ENCODE results near the gene ZBTB42.

ZBTB42 gene

DNA sequence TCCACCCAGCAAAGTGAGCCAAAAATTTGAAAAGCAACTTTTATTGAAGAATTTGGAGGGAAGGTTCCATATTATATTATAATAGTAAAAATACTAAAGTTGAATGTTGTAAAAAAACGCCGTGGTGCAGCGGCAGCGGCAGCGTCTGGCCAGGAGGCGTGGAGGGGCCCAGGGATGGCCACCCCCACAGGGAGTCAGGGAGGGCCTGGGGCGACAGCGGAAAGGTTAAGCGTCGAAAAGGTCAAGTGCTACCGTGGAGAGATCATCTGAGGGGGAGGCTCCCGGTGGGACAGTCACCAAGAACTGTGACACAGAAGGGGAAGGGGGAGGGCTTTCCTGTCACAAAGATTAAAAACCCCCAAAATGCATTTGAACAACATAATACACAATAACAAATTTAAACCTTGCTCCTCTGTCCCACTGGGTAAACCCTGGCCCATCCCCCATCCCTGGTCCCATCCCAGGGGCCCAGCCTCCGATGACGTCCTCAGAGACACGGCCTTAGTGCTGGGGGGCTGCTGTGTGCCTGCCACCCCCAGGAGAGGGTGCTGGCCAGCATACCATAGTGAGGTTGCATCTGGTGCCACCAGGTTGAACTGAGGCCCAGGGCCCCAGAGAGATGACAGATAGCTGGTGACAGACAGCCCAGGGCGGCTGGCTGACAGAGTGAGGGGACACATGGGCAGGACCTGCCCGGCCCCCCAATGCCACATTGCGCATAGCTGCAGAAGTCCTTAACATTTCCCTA is 31.4 kb upstream of the ZBTB42 start:
- no peak for DNase-seq (ENCODE audit: low read depth)

DNA sequence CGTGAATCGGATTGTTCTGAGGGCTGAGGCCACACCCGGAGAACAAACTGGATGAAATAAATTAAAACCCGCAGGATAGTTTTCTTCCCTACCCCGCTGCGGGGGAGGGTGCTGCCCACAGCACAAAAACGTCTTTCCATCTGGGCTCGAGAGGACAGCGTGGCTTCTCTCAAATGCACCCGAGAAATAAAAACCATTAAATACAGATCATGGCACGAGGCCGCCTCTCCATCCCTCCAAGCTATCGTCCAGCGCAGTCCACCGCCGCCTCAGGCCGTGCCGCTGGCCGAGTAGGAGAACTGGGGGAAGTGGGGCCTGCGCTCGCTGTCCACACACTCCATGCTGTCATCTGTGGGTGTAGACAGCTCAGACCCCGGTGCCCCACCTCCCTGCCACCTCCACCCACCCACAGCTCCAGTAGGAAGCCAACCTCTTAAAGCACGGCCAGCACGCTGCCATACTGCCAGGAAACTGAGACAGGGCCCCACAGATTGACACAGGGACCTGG is 30.8 kb upstream of the ZBTB42 start:
- no peak for DNase-seq (ENCODE audit: low read depth)

DNA sequence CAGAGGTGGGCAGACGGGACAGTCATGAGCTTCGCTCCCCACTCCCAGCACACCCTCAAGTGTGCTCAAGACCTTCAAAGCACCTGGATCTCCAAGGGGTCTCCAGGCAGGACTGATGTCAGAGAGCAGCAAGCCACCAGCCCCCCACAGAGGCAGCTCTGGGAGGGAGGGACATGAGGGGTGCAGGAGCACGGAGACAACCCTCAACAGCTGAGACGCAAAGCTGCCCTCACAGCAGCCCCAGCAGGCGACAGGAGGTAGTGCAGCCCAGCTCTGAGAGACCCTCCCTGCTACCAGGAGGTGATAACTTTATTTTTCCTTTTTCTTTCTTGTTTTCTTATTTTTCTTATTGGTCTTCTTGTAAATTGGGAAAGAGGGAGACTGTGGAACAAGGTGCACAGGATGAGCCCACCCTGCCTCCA is 30.0 kb upstream of the ZBTB42 start:
- DNase-seq (ENCODE audit: low read depth), result no peak

DNA sequence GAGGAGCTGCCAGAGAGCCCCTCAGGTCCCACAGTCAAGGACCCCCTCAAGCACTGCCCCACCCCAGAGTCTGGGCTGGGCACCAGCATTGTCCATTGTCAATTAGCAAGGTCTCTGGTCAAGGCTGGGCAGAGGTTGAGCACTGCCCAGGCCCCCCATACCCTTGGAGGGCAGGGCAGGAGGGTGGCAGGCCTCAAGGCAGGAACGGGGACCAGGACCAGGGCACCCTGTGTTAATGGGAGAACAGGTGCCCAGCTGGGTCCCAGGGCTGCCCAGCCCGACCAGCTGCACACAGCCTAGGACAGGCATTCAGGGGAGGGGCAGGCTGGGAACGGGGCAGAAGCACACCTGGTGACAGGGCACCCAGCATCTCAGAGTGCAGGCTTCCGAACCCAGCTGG is 29.5 kb upstream of the ZBTB42 start:
- no peak for DNase-seq (ENCODE audit: low read depth)

DNA sequence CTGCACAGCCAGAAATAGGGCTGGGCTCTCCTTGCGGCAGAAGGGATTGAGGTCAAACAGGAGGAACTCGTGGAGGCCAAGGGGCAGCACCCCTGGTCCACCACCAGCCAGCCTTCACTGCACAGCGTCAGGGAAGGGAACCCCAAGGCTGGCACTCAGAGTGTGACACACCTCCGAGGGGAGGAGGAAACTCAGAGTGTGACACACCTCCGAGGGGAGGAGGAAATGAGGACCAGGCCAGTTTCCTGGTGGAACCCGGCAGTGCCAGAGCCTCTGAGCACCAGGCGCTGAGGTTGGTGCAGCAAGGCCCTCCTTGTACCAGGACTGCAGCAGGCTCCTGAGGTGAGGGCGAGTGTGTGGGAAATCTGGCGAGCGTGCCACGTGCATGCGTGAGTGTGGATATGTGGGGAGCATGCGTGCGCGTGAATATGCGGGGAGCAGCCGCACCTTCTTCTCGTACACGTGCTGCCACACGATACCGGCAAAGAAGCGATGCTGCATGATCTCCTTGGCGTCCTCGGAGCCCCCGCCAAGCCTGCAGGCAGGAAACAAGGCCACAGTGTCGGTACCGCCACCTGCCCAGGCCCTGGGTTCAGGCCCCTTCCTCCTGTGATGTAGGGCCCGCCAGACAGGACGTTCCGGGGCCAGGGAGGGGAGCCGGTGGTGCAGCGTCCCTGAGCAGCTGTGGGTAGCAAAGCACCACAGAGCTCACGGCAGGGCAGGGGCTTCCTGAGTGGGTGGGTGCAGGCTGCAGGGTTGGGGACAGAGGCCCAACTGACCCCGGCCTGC is 28.8 kb upstream of the ZBTB42 start:
- DNase-seq (ENCODE audit: low read depth), result no peak

DNA sequence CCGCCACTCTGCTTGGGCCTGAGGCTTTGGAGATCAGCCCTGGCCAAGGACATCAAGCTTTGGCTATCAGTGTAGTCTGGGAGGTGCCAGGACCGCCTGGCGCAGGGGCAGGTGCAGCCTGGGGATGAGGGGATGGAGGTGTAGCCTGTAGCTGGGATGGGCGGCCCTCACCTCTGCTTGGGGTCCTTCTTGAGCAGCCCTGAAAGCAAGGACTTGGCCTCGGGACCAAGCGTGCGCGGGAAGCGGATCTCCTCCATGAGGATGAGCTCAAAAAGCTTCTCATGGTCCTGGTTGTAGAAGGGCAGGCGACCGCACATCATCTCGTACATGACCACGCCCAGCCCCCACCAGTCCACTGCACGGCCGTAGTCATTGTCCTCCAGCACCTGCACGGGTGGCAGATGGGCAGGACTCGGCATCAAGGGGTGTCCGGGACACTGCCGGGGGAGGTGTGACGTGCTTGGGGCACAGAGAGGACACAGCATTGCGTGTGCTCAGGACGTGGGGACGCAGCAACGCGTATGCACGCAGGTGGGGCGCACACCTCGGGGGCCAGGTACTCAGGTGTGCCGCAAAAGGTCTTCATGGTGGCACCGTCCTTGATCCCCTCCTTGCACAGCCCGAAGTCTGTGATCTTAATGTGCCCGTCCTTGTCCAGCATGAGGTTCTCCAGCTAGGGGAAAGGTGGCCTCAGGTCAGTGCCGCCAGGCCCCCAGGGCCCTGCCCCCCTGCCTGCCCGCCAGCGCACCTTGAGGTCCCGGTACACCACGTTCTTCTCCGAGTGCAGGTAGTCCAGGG is 28.0 kb upstream of the ZBTB42 start:
- DNase-seq (ENCODE audit: low read depth), result no peak

DNA sequence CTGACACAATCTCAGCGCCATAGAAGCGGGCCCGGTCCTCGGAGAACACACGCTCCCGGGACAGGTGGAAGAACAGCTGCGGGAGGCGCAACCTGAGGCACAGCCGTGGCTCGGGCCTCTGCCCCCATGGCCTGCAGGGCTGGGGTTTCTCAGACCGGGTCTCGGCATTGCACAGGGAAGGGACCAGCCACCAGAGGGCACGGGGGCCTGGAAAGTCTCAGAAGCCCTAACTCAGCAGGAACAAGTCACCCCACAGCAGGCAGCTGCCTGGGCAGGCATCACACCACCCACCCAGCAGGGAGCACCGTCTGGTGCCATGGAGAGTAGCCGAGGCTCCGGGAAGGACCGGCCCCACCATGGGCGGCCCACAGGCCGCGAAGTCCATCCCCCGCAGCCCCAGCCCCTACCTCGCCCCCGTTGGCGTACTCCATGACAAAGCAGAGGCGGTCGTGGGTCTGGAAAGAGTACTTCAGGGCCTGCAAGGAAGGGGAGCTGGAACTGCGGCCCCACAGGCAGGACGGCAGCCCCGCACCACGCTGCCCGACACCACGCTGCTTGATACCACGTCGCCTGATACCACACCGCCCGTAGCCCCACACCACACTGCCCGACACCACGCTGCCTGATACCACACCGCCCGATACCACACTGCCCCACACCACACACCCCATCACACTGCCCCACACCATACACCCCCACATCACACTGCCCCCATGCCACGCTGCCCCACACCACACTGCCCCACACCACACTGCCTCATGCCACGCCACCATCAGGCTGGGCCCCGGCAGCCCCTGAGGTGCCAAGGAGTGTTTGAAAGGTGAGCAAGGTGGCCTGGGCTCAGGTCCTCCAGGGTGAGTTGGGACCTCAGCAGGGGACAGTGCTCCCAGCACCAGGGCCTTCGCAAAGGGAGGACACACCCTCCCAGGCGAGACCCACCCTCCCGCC is 27.1 kb upstream of the ZBTB42 start:
- DNase-seq (ENCODE audit: low read depth), result no peak

DNA sequence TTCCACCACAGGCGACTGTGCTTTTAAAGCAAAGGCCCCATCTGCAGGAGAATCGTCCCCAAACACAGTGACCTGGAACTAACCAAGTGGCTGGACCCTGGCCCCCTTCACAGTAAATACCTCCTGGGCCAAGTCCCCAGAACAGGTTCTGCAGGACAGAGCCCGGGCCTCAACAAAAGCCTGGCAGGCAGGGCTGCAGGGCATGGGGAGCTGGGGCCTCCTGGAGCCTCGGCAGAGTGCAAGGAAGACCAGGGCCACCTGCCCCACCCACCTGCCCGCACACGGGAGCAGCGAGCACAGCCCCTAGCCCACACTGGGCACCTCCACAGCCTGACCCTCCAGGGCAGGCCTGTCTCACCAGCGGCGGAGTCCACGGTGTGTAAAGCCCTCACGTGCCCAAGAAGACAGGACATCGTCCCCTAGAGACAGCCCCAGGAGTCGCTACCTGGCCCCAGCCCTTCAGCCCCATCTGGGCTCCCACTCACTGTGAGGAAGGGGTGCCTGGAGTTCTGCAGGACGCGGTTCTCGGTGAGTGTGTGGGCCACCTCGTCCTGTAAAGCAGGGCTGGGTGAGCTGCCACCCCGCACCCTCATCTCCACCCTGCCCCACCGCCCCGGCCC is 26.3 kb upstream of the ZBTB42 start:
- DNase-seq (ENCODE audit: low read depth), result no peak

DNA sequence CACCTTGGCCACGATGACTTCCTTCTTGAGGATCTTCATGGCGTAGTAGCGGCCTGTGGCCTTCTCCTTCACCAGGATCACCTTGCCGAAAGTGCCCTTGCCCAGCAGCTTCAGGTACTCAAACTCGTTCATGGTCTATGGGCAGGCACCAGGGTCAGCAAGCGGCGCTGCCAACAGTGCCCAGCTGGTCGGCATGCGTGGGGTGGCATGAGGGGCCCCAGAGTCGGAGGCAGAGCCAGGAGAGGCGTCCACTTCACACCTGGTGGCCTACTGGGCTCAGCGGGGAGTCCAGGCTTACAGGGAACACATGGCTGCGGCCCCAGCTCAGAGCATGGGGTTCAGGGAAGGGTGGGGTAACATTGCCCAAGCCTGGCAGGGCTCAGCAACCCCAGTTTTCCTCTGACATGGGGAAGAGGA is 25.8 kb upstream of the ZBTB42 start:
- DNase-seq (ENCODE audit: low read depth), result no peak

DNA sequence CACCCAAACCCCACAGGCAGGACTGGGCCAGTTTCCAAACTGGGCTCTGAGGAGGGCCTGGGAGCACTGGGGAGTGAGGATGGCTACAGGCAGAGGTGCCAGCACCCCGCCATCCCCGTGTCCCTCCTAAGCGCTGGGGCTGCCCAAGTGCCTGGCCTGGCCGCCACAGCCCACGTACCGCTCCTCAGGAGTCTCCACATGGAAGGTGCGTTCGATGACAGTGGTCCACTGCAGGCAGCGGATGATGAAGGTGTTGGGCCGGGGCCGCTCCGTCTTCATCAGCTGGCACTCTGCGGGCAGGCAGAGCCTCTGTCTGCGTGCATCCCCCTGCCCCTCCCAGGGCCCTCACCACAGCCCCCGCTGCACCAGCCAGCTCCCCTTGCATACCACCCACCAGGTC is 24.4 kb upstream of the ZBTB42 start:
- no peak for DNase-seq (ENCODE audit: low read depth)

DNA sequence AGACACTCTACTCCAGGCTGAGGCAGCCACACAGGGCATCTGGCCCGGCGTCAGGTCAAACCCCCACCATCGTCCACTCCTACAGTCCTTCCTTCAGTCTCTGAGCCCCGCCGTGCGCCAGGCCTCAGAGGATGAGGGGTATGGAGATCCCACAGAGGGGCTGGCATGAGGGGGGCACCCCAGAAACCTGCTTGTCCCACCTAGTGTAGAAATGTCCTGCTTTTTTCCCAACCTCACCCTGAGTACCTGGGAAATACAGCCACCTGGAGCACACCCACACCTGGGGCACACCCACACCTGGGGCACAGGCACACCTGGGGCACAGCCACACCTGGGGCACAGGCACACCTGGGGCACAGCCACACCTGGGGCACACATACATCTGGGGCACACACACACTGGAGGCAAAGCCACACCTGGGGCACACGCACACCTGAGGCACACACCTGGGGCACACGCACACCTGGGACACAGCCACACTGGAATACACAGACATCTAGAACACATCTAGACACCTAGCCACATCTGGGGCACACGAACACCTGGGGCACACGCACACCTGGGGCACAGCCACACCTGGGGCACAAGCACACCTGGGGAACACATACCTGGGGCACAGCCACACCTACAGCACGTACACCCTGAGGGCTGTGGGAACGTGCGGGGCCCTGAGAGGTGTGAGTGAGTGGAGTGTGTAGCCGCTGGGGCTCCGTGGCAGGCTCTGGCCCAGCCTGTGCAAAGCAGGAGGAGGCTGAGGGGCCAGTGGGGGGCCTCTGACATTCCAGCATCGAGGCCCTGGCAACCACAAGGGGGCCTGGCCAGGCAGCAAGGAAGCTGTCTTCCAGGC is 23.7 kb upstream of the ZBTB42 start:
- DNase-seq (ENCODE audit: low read depth), result no peak

DNA sequence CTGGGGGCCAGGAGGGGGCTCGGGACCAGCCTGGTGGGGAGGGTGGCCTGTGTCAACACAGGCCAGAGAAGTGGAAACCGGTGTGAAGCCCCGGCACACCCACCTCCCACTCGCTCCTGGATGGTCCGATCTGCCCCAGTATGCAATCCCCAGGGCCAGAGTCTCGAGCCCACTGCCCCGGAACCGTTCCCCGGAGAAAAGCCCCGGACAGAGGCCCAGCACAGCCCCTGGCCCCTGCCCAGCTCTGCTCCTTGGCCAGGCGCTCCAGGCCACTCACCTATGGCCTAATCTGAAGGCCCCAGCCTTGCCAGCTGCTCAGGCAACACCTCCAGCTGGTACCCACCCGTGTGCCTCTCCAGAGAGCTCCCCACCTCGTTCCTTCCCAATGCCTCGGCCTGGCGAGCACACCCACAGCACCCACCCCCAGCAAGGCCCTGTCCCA is 23.1 kb upstream of the ZBTB42 start:
- DNase-seq (ENCODE audit: low read depth), result no peak

DNA sequence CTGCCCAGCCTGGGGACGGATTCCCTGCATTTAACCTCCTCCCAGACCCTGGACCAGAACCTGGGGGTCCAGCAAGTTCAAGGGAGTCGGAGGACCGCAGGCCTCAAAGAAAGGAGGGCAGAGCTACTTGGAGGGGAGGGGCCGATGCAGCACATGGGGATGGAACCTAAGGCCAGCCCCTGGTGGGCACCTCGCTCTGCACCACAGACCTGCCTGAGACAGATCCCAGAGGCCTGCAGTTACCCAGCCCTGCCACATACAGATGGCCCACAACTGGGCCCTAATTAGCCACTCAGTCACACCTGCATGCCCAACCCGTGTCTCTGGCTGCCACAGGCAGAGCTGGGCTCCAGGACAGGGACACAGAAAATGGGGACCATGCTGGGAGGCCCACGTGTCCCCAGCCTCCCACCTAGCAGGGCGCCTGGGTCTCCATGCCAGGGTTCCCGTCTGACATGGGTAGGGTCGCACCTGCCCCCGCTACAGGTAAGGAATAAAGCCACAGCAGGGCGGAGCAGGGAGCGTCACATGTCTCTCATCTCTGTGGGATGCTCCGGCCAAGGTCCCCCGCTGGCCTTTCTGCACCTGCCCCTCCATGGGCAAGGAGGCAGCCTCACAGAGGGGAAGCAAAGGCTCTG is 22.1 kb upstream of the ZBTB42 start:
- no peak for DNase-seq (ENCODE audit: low read depth)

DNA sequence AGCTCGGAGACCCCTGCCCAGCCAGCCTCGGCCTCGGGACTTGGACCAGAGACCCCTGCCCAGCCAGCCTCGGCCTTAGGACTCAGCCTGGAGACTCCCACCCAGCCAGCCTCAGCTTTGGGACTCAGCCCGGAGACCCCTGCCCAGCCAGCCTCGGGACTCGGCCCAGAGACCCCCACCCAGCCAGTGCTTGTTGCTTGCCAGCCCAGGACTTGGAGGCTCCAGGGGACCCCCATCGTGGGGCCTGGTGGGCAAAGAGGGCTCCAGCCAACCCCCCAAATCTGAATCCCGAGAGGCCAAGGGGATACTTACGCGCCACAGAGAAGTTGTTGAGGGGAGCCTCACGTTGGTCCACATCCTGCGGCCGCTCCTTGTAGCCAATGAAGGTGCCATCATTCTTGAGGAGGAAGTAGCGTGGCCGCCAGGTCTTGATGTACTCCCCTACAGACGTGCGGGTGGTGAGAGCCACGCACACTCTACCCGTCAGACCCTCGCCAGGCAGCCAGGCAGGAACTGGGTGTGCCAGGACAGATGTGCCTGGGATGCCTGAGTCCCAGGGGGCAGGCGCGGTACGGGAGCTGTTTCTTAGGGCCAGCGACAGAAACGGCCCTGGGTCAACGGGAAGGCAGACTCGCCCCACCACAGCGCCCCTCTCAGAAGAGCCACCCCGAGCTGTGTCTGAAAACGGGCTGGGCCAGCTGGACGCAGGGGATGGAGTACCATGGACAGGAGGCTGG is 21.0 kb upstream of the ZBTB42 start:
- no peak for DNase-seq (ENCODE audit: low read depth)

DNA sequence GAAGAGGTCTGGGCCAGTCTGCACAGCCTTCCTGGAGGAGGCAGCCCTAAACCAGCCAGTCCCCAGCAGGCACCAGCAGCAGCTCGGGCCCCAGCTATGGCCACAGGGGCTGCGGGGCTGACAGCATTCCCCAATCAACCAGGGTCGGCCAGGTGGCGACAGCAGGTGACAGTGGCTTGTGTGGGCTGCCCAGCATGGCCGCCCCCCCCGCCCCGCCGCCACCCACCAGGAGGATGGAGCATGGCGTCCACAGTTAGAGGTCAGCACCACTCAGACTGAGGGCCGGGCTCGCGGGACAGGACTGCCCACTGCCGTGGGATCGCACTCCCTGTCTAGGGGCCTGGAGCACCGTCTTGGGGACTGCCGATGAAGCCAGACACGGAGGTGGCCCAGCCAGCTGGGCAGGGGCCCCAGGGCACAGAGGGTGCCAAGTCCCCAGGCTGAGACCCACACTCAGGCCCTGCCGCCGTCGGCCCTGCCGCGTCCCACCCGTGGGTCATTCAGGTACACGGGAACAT is 20.3 kb upstream of the ZBTB42 start:
- DNase-seq (ENCODE audit: low read depth), result no peak

DNA sequence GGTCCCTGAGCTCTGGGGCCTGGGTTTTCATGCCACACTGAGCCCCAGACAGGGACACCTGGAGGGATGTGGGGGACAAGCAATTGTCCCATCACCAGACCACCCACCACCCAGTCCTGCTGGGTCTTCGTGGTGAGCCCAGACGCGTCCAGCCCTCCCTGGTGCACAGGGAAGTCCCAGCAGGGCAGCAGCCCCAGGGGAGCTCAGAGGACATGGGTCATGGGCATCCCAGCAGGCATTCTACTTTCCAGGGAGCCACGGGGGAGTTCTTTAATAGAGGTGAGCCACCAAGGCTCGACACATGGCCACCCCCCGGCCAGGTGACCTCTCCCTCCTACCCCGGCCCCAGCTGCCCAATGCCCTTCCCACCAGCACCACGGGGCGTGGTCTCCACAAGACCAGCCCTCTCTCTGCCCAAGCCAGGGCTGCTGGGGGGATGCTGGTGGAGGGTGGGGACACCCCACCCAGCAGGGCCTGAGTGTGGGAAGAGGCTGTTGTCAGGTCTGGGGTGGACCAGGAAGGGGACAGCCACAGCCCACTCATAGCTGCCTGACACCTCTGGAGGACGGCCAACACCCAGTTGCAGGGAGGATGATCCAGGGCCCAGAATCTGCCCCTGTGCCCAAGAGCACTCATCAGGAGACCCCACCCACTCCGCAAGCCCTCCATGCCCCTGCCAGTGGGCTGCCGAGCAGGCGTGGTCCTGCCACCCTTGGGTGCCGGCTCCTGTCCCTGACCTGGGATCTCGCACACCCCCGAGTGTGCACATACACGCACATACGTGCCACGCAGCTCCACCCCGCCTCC is 19.4 kb upstream of the ZBTB42 start:
- no peak for DNase-seq (ENCODE audit: low read depth)

DNA sequence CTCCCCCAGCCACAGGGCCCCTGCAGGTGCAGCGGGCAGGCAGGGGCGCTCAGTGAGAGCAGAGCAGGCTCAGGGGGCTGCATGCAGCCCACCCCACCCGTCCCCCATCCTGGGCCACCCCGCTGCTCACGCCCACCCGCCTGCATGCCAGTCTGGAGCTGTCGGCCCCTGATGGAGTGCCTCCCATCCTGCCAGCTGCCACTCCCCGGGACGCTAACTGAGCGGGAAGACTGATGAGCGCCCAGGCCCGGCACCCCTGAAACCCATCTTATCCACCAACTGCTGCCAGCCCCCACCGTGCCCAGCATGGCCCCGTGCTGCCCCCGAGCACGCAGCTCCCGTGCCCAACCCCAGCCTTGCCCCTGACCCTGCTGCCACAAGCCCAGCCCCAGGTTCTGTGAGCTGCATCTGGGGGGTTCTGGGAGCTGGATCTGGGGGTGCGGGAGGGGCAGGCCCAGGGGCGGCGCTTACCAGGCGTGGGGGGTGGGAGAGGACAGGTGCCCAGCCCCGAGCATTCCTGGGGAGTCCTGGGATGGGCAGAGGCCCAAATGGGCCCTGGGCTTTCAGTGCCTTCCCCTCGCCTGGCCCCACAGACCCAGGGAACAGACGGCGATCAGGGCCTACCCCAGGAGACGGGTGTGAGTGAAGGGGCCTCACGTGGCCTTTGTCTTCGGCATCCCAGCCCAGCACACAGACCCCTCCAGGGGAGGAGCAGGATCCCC is 18.7 kb upstream of the ZBTB42 start:
- no peak for DNase-seq (ENCODE audit: low read depth)

Data from stimulated activated CD8-positive, alpha-beta memory T cell treated with anti-CD3 and anti-CD28 coated beads, Interleukin-12 subunit alpha, Interleukin-12 subunit beta, amount 100 ng/mL, for 4 hours (primary cell).